GM18909 (cell line): ENCODE measurements around the gene SLC8A1.
A peak's percentile ranks its signal among the peaks of the same experiment; 100 is the strongest.

ENCODE experiments used
- ATAC-seq: cut with Tn5 transposase; IDR thresholded peaks from one replicate; pipeline ENCODE4 v1.9.1; 2021; ENCODE audit warnings: mild to moderate bottlenecking; ENCODE audit not compliant: unreplicated experiment, poor library complexity

The SLC8A1 gene

DNA sequence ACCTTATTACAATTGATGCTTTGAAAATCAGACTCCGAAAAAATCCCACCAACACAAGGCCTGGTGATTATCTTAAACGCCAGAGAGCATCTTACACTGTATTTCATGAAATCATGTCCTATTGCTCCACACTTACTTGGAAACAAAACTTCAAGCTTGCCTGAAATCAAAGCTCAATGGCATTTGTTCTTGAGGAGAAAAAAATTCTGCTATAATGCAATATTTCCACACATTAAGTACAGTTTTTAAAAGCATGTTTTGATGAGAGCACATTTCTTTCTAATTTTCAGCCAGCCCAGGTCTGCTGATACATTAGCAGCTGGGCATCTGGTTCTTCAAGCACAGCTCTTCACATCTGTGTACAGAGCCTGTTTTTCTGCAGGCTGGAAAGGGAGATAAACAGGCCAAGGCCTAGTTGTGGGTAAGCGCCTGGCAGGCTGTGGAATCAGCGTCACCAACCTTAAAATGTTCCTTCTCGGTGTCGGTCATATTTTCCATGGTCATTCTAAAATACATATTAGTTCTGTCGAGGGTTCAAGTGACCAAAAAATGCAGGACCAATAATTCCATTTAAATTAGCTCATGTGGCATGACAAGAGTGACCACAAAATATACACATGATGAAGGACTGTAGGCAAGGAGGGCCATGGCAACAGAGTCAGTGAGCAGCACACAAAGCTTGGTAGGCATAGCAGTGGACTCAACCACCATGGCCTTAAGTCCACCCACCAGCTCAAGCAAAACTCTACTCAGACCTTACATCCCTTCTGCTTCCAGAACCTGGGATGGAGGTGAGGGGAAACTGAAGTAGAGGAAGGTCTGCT is 20.9 kb downstream of the SLC8A1 start:
- no peak for ATAC-seq

DNA sequence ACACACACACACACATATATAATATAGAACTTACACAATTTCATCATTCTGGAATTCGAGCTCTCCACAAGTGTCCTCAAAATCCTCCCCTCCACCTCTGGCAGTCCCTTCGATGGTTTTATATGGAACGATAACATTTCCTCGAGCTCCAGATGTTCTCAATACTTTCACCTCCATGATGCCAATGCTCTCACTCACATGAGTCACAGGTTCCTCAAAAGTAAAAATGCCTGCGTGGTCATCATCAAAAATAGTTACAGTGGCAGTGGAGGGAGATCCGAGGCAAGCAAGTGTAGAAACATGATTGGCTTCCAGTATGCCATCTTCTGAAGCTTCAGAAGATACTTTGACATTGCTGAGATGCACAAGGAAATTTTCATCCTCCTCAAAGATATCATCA is 23.5 kb downstream of the SLC8A1 start:
- ATAC-seq = no peak

DNA sequence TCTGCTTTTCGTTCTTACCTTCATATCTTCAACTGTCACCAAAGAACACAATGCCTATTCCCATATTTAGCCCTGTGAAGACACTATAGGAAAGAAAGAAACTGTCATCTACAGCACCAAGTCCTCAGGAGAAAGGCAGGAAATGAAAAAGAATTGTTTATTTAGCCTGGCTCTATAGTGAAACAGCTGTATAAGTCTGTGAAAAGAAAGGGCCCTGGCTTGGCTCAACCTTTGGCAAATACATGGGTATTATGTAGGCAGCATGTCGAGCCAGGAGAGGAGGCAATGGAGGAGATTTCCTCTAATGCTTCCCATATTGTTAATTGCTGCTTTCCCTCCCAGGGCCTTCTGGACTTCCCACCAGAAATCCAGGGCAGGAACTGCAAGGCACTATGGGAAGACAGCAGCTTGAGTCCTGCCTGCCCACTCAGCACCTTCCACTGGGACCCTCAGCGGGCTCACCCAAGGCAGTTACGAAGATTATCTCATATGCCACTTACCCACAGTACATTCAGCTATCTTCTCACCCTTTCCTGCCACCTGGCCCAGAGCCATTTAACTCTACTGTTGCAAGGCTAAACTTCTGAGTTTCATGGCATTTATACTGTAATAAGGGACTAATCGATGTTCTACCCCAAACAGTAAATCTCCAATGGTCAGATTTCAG is 30.1 kb downstream of the SLC8A1 start:
- ATAC-seq = no peak

DNA sequence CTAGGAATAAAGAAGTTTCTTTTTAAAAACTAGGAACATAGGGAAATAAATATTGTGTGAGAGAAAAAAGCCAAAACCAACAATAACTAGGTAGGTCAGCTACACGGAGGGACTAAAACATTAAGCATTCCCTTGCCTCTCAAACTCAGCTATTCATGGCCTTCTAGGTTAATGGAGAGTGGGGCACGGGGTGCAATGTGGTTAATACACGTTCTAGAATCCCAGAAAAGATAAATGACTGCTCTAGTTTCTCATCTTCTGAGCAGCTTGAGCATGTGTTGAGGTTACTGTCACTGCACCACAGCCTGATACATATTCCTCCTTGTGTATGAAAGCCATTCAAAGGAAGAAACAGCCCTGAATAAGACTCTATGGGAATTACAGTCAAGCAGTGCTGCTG is 31.4 kb downstream of the SLC8A1 start:
- no peak for ATAC-seq

DNA sequence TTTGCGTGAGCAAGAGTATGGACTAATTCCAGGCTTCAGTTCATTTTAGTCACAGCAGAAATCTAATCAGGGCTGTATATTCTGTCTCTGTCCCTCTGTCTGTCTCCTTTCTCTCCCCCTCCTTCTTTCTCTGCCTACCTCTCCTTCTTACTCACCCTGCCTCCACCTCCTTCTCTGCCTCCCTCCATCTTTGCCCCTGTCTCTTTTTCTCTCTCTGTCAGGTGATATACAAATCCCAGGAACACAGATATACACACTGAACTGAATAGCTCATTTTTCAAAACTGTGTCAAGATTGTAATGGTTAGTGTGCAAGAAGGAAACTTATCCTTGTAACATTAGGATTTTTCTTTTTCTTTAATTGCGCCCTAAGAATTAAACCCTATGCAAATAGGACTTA is 32.5 kb downstream of the SLC8A1 start:
- no peak for ATAC-seq

DNA sequence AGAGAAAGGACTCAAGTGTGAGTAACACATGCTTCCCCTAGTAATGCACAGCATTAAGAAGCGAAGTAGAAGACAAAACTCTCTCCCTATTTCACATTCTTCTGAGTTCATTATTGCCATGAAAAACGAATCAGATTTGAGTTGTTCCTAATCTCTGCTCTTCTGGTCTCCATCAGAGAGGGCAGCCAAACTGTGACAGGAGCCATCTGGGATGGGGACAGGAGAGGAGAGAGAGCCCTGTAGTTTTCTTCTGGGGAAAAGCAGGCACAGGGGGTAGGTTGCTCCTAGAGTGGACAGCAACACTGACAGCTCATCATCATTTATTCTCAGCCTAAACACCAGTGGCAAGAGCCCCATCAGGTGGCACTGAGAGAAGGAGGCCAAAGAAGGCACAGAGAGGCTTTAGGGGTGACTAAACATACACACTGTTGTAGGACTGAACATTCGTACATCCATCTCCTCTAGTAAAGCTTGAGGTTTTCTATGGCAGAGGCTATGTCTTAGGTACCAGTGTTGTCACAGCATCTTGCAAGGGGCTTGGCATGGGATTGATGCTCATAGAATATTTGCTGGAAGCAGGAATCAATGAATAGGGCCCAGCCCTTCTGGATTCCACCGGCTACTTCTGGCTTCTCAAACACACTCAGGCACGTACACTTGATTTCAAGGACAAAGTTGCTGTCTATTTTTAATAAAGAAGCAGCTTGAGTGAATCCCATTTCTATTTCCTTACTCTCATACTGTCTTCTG is 33.1 kb downstream of the SLC8A1 start:
- no peak for ATAC-seq

DNA sequence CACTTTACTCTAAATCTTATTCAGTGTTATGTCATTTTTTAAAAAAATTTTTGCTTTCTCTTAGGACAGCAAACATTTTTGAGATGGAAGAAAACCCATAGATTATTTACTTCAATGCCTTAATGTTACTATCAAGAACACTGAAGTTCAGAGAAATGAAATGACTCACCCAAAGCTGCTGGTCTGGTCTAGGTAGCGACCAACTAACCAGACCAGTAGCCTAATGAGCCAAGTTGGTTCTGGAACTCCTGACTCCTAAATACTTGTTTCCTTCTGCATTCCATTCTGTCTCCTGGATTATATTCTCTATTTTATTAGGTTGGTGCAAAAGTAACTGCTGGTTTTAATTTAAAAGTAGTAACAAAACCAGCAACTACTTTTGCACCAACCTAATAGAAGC is 35.4 kb downstream of the SLC8A1 start:
- ATAC-seq = no peak

DNA sequence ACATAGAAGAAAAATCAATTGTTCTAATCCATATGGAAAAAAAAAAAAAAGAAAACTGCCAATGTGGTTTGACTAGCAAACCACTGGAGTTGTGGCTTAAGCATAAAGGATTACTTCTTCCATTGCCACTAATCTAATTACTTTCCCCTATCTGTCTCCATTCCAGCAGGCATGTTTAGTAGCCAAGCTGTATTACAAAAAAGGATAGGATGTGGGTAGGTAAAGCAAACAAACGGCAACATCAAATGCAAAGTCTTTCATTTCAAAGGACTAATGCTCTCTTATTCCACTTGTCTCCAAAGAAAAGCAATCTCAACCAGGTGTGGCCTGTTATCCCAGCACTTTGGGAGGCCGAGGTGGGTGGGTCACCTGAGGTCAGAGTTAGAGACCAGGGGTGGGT is 36.5 kb downstream of the SLC8A1 start:
- no peak for ATAC-seq

DNA sequence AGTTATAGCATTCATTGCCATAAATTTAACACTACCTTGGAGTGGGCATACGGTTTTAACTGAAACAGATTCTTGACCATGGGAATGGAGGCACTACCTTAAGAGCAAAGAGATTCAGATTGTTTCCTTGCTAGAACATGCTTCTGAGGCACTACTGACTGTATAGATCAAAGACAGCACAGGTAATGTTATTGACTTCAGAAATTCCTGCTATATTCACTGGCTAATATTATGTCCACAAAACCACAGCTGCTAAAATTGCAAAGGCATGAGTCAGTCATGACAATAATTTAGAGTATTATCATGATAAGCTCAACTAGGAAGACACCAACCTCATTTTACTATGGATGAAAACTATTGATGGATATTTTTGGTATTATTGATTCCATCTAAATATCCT is 39.4 kb downstream of the SLC8A1 start:
- ATAC-seq = no peak

DNA sequence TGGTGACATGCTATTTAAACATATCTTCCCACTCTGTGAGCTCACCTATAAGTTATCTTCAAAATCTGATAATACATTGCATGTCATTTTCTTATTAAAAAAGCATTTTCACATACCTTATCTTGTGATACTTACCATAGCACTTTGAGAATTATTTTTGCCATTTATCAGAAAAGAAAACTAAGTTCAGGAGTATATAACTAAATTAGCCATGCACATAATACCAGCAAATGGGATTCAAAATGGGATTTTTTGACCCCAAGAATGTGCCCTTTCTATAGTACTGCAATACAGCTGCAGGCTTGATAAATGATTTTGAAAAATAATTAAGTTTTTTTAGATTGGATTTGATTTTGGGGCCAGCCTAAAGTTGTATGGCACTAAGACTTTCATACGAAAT is 41.2 kb downstream of the SLC8A1 start:
- no peak for ATAC-seq

DNA sequence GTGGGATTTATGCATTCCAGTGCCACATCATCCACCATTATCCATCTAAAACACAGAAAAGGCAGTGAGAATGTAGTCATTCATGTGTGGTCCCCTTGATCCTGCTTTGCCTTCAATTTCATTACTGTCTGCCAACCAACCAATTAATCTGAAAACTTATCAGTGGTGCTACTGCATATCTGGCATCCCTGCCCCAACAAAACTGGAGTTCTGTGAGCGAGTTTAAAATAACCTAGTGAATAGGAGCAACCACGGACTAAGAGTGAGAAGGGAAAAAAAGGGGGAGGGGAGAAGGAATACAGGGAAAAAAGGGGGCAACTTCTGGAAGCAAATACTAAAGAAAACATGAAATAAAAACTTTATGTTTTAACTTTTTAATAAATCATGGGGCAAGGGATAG is 42.2 kb downstream of the SLC8A1 start:
- ATAC-seq = no peak

DNA sequence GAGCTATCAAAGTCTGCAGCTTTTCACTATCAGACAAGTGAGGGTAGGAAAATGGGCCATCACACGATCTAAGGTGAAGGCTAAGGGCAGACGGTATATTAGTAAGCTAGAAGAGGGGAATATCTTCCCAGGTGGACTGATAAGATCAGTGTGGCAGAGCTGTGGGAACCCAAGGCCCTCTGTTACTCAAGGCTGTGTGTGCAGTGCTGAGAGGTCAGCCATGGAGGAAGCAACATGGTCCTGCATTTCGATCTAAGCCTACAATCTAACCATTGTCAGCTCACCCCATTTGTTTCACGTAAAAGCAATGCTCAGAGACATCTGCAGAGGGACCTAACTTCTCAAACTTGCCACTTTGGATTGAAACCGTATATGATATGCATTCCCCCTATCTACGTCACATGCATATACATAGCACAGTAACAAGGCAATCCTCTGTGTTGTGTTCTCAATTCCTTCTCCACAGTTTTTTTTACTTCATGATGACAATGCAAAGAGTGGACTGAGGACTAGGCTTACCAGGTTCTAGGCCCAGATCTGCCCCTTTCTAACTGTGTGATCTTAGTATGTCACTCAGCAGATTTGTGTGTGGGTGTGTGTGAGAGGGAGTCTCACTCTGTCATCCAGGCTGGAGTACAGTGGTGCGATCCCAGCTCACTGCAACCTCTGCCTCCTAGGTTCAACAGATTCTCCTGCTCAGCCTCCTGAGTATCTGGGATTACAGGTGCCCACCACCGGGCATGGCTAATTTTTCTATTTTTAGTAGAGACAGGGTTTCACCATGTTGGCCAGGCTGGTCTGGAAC is 45.2 kb downstream of the SLC8A1 start:
- no peak for ATAC-seq

DNA sequence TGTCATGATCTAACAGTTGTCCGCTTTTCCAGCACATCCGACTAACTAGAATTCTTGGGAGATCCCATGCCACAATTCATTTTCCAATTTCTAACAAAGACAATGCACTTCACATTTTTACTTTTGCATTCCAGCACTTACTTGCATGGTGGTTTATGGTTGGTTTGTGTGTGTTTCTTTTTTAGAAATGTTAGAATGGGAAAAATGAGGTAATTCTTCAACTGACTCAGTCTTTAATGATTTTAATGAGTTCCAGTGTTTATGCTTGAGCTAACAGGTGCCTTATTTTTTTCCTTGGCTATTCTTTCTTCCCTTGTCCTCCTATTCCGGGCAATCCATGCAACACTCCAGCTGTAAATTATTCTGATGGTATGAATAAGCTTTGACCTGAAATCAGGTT is 46.4 kb downstream of the SLC8A1 start:
- no peak for ATAC-seq

DNA sequence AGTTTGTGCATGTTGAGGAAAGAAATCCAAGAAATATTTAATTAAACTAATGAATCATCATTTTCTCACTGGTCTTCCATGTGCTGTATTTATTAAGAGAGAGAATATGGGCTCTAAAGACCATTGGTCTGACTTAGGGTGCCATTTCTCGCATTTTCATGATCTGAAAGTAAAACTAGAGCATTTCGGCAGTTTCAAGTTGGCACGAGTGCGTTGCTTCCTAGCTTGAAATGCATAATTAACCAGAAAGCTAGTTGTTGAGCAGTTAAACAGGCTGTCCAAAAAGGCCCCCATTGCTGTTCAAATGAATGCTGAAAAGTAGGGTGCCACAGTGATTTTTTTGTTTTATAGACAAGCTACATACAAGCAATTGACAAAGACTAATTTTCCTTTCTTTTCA is 47.4 kb downstream of the SLC8A1 start:
- peak; percentile 51 for ATAC-seq

DNA sequence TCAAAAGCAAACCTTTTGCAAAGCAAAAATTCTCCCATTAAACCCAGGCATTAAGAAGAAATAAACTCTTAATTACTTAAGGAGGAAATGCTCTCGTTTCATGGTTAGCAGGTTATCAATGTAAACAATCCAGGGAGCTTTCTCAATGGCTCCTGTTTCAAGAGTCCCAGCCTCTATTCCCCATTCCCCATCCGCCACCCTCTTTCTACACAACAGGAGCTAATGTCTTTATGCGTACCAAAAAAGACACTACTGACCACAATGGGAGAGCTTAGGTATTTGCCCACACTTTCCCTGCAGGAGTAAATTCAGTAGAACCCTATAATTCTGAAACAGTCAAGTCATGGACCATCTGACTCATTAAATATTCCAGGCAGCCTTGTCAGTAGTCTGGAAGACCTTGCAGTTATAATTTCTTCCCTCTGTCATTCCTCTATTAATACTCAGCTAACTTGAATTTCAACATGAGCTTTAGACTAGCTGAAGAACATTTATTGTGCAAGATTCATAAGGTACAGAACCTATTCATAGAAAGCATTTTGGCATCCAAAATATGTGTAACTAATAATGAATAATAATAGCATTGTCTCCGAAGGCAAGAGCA is 48.6 kb downstream of the SLC8A1 start:
- ATAC-seq = no peak

DNA sequence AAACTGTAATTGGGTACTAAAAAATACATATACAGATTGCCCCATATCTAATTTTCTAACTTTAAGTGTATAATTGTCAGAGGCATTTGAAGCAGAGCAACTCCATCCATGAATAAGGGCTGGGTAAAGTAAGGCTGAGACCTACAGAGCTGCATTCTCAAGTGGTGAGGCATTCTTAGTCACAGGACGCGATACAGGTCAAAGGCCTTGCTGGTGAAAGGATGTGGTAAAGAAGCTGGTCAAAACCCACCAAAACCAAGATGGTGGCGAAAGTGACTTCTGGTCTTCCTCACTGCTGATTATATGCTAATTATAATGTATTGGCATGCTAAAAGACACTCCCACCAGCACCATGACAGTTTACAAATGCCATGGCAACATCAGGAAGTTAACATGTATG is 50.0 kb downstream of the SLC8A1 start:
- no peak for ATAC-seq

DNA sequence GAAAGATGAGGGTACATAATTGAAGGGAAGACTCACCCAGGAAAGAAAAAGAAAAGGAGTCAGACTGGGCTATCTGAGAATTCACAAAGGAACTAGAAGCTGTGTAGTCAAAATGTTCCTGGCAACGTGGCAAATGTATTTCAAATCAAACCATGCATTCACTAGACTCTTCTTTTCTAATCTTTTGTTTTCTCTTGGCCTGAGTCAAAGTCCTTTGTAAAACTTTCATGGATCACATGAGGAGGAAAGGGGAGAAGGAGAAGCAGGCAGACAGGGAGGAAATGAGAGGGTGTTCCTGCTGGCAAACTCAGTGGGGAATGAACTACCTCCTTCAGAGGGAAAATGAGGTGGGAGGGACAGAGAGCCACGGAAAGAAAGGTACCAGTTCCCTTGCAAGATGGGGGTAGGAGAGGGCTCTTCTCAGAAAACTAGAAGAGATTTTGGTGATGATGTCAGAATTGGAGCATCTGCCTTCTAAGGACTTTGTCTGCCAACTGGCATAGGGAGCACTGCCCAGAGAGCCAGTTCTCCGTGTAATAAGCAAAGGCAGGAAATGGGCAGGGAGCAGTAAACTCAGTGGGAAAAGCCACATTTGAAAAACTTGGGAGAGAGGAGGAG is 51.4 kb downstream of the SLC8A1 start:
- no peak for ATAC-seq

DNA sequence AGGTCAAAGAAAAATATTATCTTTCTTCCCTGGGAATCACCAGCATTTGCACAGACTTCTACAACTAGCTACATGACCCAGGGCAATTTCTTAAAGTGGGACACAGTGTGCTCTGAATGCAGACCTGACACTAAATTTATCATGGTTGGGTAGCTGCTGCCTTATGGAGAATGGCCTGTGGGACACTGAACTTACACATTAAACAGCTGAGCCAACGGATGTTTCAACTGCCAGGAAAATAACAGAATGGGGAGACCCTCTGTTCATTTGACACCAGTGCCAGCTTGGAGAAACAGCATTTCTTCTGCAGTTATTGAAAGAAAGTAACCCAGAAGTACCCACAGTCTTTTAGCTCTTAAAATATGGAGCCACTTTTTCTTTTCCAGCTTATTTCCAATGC is 54.1 kb downstream of the SLC8A1 start:
- ATAC-seq = no peak

DNA sequence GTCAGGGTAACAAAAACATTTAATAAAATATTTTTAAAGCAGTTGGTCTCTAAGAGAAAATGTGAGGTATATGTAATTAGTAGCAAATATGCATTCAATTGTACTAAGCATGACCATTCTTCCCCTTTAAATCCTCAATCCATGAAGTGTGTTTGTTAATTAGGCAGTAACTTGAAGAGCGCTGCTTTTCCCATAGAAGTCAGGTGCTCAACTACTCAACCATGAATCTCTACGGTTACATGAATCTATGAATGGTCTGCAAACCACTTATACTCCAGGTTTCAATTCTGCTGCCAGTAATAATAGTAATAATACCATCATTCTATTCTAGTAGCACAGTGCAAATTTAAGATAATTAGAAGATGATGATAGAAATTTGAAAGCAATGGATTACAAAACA is 55.8 kb downstream of the SLC8A1 start:
- ATAC-seq = no peak
